A673 (cell line): ENCODE data around the gene CST11. TPM values are rescaled to one million over a fixed set of nuclear protein-coding genes. Genes with fewer than 3 reads are reported as not detected.

ENCODE experiments used
- BruUV-seq: library from RNA; stranded (reverse); fragments of 400-500 nt; replicated peaks from 2 replicates; lab custom pipeline; 2021; lab: Mats Ljungman, UMichigan
- CTCF ChIA-PET: fragments of 300-600 bp; sonication (Branson Sonifier 250); formaldehyde crosslinking; loops from one replicate; lab custom pipeline; 2022; ENCODE audit warnings: antibody characterized with exemption; lab: Charles Lee
- POLR2A ChIA-PET: fragments of 300-600 bp; sonication (Branson Sonifier 250); formaldehyde crosslinking; loops from one replicate; lab custom pipeline; 2022; ENCODE audit warnings: antibody characterized with exemption; ENCODE audit not compliant: low non-redundant PET; lab: Charles Lee
- DNase-seq: peaks from one replicate; pipeline ENCODE4 v3.0.0-alpha.2; 2015; ENCODE audit warnings: low spot score
- H3K27ac ChIP-seq: fragments of 200-600 bp; sonication (generic); 2 replicates; pipeline ENCODE4 v1.5.1; 2016; ENCODE audit warnings: mixed run types, low read depth, mild to moderate bottlenecking, mixed read lengths, antibody characterized with exemption, low read length; ENCODE audit not compliant: poor library complexity, severe bottlenecking
- H3K27me3 ChIP-seq: fragments of 200-600 bp; sonication (generic); replicated peaks from 2 replicates; pipeline ENCODE4 v1.6.1; 2017; ENCODE audit warnings: mixed run types, low read depth, mild to moderate bottlenecking, mixed read lengths, antibody characterized with exemption, low read length; ENCODE audit not compliant: insufficient read depth, poor library complexity
- H3K36me3 ChIP-seq: fragments of 200-600 bp; sonication (generic); 2 replicates; pipeline ENCODE4 v1.6.1; 2016; ENCODE audit warnings: mixed run types, mild to moderate bottlenecking, mixed read lengths, antibody characterized with exemption, low read length; ENCODE audit not compliant: insufficient read depth, poor library complexity, severe bottlenecking
- H3K4me1 ChIP-seq: fragments of 200-600 bp; sonication (generic); 2 replicates; pipeline ENCODE4 v1.6.1; 2017; ENCODE audit warnings: mixed run types, mild to moderate bottlenecking, mixed read lengths, antibody characterized with exemption, low read length; ENCODE audit not compliant: insufficient read depth, poor library complexity, severe bottlenecking
- H3K4me3 ChIP-seq: fragments of 200-600 bp; sonication (generic); 2 replicates; pipeline ENCODE4 v1.5.1; 2016; ENCODE audit warnings: low read depth, mixed run types, mild to moderate bottlenecking, mixed read lengths, low read length; ENCODE audit not compliant: poor library complexity, severe bottlenecking
- H3K9me3 ChIP-seq: fragments of 200-600 bp; sonication (generic); 2 replicates; pipeline ENCODE4 v1.6.1; 2016; ENCODE audit warnings: mixed run types, low read depth, mild to moderate bottlenecking, mixed read lengths, antibody characterized with exemption, low read length; ENCODE audit not compliant: poor library complexity, severe bottlenecking
- EZH2 ChIP-seq: fragments of 200-600 bp; sonication (generic); IDR thresholded peaks from 2 replicates; pipeline ENCODE4 v1.6.1; 2017; ENCODE audit warnings: borderline replicate concordance, low read depth, mild to moderate bottlenecking, mixed read lengths, antibody characterized with exemption, low read length; ENCODE audit not compliant: poor library complexity, severe bottlenecking
- intact Hi-C: fragments of 100-400 bp; cut with micrococcal nuclease; formaldehyde crosslinking; loops from one replicate; pipeline ENCODE4 v1.10.0; 2022; ENCODE audit not compliant: unreplicated experiment
- total RNA-seq: library from RNA; stranded (reverse); gene quantifications from 2 replicates; pipeline ENCODE4 v1.2.3, GENCODE V29; 2021
- TF ChIP-seq, protein P1 (sequence below): fragments of 300-800, 200-600 bp; sonication (generic); conservative IDR thresholded peaks from 2 replicates; pipeline ENCODE4 v1.5.1; 2017; ENCODE audit warnings: low read depth, mild to moderate bottlenecking, antibody characterized with exemption, low read length, moderate library complexity, mixed read lengths

Gene CST11
- total RNA-seq, 1 experiment from 2014 or later, result not detected

DNA sequence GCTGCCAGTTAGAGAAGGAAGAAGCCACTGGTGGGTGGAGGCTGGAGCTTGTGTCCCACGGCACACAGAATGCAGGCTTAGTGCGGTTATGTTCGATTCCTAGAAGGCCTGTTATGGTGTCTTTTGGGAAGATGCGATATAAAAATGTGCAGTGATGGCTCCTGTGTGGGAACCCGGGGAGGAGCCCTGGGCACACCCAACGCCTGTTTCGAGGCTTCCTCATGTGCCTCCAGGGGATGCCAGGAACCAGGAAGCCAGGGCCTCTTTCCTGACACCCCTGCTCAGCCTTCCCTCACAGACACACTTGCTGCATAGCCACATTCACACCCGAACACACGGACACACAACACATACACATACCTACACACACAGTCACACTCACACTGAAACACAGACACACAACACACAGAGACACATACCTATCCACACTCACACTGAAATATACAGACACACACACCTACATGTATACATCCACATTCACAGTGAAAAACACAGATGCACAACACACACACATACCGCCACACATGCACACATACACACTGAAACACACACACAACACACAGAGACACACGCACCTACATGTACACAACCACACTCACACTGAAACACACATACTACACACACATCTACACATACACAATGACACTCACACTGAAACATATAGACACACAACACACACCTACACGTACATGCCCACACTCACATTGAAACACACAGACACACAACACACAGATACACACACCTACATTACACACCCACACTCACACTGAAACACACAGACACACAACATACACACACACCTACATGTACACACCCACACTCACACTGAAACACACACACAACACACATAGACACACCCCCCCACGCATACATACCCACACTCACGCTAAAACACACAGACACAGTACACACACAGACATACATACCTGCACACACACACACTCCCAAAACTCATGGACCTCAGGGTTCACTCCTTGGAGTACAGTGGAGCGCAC lies 1.2 kb upstream of the CST11 start:
- no peak for DNase-seq
- Histone ChIP-seq H3K4me3 (no peak overlapping the region), H3K4me1 (no peaks in the 10 kb centered on the region), H3K36me3 (no peaks in the 10 kb centered on the region), H3K9me3 (no peaks in the 10 kb centered on the region), H3K27ac (no peak overlapping the region), H3K27me3 (no peaks in the 10 kb centered on the region)
- intact Hi-C loops, result no loop called here
- ChIA-PET CTCF (no interaction called here), POLR2A (no interaction called here)
- no peak for TF ChIP-seq EZH2
- TF ChIP-seq, protein P1, sequence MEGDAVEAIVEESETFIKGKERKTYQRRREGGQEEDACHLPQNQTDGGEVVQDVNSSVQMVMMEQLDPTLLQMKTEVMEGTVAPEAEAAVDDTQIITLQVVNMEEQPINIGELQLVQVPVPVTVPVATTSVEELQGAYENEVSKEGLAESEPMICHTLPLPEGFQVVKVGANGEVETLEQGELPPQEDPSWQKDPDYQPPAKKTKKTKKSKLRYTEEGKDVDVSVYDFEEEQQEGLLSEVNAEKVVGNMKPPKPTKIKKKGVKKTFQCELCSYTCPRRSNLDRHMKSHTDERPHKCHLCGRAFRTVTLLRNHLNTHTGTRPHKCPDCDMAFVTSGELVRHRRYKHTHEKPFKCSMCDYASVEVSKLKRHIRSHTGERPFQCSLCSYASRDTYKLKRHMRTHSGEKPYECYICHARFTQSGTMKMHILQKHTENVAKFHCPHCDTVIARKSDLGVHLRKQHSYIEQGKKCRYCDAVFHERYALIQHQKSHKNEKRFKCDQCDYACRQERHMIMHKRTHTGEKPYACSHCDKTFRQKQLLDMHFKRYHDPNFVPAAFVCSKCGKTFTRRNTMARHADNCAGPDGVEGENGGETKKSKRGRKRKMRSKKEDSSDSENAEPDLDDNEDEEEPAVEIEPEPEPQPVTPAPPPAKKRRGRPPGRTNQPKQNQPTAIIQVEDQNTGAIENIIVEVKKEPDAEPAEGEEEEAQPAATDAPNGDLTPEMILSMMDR, result no peak
- no TSS peak for BruUV-seq

DNA sequence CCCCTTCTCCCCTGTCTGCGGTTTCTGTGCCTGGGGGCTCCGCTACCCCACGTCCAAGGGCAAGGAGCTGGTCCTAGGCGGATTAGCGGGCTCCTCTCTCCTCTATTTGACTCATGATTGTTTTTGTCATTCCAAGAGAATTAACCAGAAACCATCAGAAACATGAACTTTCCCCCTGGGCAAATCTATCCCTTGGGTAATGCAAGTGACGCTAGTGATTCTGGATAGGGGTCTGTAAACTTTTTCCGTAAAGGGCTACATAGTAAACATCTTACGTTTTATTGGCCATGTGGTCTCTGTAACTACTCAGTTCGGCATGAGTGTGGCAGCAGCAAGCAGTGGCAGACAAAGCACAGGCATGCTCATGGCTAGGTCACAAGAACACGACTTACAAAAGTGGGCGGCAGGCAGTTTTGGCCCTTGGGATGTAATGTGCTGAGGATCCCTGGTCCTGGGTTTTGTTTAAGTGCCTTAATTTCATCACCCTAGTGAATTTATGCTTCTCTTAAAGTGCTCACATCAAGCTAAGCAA lies 654 bp downstream of the CST11 start:
- BruUV-seq, result no TSS peak
- DNase-seq, result no peak
- no peak for TF ChIP-seq EZH2
- TF ChIP-seq, protein P1, result no peak
- Histone ChIP-seq H3K9me3 (no peaks in the 10 kb centered on the region), H3K36me3 (no peaks in the 10 kb centered on the region), H3K4me1 (no peaks in the 10 kb centered on the region), H3K4me3 (no peak overlapping the region), H3K27me3 (no peaks in the 10 kb centered on the region), H3K27ac (no peak overlapping the region)
- ChIA-PET POLR2A (no interaction called here), CTCF (no interaction called here)
- intact Hi-C loops, result no loop called here

DNA sequence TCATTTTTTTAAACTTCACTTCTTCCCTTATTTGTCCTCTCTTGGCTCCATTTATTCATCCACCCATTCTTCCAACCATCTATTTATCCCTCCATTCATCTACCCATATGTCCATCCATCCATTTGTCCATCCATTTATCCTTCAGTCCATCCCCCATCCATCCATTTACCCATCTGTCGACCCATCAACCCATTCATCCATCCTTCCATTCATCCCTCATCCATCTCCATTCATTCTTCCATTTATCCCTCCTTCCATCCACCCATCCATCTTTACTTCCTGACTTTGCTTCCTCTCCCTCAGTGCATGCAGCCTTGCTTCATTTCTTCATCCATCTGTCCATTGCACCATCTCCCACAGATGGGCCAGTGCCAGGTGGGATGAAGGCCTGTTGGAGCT lies 1.8 kb downstream of the CST11 start:
- Histone ChIP-seq H3K4me3 (no peak overlapping the region), H3K4me1 (no peaks in the 10 kb centered on the region), H3K27me3 (no peaks in the 10 kb centered on the region), H3K27ac (no peak overlapping the region), H3K36me3 (no peaks in the 10 kb centered on the region), H3K9me3 (no peaks in the 10 kb centered on the region)
- intact Hi-C loops, result no loop called here
- BruUV-seq, result no TSS peak
- TF ChIP-seq, protein P1, result no peak
- no peak for TF ChIP-seq EZH2
- ChIA-PET CTCF (no interaction called here), POLR2A (no interaction called here)
- no peak for DNase-seq
